ENCODE data around the gene LRRC47.

LRRC47 gene

DNA sequence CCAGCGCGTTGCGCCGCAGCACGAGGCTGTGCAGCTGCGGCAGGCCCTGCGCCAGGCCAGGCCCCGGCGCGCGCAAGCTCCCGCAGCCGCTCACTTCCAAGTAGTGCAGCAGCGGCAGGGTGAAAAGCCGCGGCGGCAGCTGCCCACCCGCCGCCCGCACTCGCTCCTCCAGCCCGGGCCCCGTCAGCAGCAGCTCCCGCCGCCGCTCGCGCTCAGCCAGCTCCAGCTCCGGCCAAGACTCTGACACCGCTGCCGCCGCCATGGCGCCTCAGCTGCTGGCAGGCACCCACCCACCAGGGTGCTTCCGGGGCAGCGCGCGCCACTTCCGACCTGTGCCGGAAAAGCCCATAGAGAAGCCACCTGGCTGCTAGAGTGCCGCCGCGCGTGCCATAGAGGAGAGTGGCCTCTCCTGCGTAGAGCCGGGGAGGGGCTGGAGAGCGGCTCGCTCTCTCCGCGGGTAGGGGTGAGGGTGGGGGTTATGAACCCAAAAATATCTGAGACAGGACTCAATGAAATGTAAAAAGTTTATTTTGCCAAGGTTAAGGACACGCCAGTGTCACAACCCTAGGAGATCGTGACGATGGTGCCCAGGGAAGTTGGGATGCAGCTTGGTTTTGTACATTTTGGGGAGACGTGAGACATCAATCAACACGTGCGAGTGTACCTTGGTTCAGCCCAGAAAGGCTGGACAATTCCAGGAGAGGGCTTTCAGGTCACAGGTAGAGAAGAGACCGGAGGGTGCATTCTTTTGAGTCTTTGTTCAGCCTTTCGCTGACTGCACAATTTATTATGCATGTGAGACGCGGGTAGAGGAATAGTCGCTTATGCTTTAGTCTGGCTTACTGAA, at the start of gene LRRC47:
LRRC47 (minus strand) TSS at position 284 of the 847 bp plus-strand sequence; CDS start at position 262, 22 bp downstream.
- peak; percentile 95 for DNase-seq (ENCODE audit: low spot score)

DNA sequence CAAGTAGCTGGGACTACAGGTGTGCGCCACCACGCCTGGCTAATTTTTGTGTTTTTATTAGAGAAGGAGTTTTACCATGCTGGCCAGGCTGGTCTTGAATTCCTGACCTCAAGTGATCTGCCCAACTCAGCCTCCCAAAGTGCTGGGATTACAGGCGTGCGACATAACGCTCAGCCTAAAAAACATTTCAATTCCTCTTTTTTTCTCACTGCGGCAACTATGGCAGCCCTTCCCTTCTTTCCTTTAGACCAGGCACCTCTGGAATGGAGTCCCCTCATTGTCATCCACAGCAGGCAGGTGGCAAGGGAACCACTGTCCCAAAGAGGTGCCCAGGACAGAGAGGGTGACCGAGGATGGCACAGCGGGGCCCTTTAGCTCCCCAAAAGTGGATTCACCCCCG, 46.6 kb upstream of the LRRC47 start:
- DNase-seq (ENCODE audit: low spot score) = no peak

DNA sequence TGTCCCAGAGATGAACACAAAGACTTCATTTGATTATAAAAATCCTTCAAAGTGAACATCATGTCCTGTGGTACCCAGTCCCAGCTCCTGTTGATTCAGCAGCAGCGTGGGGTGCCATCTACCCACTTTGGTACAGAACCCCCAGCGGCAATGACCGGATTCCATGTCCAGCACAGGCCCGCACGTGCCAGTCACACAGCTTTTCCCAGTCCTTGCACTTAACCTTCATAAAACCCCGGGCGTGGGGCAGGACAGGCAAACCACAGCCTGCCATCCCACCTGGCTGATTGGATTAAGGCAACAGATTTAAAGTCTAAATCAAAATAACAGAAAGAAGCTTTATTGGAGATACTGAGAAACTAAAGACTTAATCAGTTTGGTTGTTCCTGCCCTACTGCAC, 45.2 kb upstream of the LRRC47 start:
- no peak for DNase-seq (ENCODE audit: low spot score)

- DNase-seq (ENCODE audit: low spot score) = no peak
Measured at GRCh38 chr1:3838788-3839187, 42.5 kb upstream of the LRRC47 start.

GRCh38 chr1:3837685-3838084, 41.4 kb upstream of the LRRC47 start:
- DNase-seq (ENCODE audit: low spot score) = no peak

DNA sequence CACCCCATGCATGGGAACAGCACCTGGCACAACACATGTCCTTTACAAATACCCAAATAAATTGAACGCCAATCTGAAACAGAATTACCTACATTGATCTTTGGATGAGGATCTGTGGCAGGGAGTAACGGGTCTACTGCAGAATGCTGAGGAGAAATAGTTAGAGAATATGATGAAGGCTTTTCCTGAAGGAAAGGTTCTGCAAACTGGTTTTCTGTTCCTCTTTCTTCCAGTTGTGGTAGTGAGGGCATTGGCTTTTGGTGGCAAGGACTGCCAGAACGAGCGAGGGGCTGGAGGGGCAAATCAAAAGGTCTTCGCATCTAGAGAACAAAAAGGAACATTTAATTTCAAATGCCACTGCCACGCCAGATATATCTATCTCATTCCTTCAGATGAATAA, 40.9 kb upstream of the LRRC47 start:
- no peak for DNase-seq (ENCODE audit: low spot score)

DNA sequence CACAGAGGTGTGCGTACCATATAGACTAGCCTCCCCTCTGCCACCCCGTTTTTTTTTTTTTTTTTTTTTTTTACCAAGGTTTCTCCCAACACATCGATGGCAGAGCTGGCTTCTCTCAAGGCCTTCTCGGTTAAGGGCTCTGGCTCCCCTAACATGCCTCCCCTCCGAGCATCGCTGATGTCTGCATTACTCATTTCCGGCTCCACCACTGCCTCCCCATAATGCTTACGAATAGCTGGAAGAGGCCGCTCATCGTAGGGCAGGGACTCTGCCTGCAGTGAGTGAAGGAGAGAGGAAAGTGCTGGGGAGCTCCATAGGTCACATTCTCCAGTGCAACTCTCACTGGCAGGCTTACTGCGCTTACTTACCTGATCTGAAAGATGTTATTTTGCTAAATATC, 40.1 kb upstream of the LRRC47 start:
- DNase-seq (ENCODE audit: low spot score) = no peak

GRCh38 chr1:3834701-3835100, 38.4 kb upstream of the LRRC47 start:
- no peak for DNase-seq (ENCODE audit: low spot score)

GRCh38 chr1:3831689-3832088, 35.4 kb upstream of the LRRC47 start:
- DNase-seq (ENCODE audit: low spot score) = no peak

DNA sequence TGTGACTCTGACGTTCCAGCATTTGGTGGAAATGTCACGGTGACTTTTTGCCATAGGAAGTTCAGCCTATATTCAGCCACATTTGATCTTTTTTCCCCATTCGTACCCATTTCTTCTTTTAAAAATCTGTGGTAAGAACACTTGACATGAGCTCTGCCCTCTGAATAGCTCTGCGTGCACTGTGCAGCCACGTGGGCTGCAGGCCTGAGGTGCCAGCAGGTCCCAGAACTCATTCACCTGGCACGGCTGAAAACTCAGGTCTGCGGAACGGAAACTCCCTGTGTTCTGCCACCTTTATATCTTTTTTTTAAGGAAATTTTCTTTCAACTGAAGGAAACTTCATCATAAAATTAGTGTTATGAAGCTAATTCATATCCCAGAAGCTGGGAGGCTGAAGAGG, 32.1 kb upstream of the LRRC47 start:
- no peak for DNase-seq (ENCODE audit: low spot score)

DNA sequence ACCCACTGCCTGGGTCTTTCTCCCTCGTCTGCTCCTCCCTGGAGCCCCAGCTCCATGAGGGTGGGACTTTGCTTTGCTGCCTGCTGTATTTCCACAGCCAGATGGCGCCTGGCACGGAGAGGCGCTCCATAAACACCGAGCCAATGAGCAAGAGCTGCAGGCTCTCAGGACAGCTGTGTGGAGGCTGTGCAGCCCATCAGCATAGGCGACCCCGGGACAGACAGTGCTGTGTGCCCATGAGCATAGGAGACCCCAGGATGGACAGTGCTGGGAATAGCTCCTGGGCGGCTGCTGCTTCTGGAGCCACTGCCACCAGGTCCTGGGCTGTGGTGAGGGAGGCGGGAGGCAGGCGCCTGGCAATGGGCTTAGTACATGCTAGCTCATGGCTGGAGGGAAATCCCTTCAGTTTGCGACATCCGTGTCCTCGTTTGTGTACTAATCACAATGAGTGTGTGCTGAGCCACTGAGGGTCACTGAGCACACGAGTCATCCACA, 31.6 kb upstream of the LRRC47 start:
- peak; percentile 63 for DNase-seq (ENCODE audit: low spot score)

DNA sequence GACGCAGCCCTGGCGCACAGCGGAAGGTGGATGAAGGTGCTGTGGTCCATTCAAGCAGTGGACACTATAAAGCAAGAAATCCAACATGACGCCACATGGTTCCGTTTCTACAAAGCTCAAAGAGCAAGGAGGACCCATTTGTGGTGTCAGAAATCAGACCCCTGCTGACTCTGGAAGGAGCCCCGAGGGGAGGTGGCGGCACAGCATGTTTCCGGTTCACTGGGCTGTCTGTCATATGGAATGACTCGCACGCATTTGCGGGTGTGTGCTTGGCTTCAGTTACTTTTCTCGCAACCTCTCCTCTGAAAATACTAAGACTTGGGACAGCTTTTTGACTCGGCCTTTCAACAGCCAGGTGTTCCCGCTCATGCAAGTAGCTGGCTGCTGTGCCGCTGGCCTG, 29.1 kb upstream of the LRRC47 start:
- DNase-seq (ENCODE audit: low spot score) = no peak

GRCh38 chr1:3824650-3825049, 28.4 kb upstream of the LRRC47 start:
- no peak for DNase-seq (ENCODE audit: low spot score)

- DNase-seq (ENCODE audit: low spot score) = no peak
Measured at GRCh38 chr1:3822421-3822820, 26.1 kb upstream of the LRRC47 start.

DNA sequence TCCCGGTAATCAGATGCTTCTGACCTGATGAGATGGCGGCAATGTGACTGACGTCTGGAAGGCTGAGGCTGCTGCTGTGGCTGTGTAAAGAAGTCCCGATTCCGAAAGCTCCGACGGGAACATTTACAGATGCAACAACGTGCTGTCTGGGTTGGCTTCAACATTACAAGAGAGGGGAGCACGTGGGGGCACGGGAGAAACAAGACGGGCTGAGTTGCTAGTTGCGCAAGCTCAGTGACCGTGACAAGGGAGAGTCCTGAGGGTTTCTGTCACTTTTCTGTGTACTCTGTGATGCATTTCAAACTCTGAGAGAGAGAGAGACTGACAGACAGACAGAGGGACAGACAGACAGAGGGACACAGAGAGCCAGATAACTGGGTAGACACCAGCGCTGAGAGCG, 25.6 kb upstream of the LRRC47 start:
- peak; percentile 51 for DNase-seq (ENCODE audit: low spot score)

DNA sequence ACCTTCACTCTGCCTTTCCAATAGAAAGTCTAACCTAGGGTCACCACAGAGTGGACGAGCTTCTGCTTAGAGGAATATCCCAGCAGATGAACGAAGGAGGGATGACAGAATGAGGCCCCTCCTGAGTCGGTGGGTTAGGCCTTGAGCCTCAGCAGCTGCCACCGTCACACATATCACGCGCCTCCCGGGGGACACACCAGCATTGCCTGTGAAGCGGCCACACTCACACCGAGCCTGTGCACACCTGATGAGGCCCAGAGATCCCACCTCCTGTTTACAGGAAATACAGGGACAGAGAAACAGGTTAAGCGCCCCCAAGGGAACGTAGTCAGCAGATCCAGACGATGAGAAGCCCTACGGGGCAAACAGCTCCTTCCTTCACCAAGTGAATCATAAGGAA, 25.1 kb upstream of the LRRC47 start:
- peak; percentile 55 for DNase-seq (ENCODE audit: low spot score)

- peak; percentile 64 for DNase-seq (ENCODE audit: low spot score)
Measured at GRCh38 chr1:3821004-3821403, 24.7 kb upstream of the LRRC47 start.

DNA sequence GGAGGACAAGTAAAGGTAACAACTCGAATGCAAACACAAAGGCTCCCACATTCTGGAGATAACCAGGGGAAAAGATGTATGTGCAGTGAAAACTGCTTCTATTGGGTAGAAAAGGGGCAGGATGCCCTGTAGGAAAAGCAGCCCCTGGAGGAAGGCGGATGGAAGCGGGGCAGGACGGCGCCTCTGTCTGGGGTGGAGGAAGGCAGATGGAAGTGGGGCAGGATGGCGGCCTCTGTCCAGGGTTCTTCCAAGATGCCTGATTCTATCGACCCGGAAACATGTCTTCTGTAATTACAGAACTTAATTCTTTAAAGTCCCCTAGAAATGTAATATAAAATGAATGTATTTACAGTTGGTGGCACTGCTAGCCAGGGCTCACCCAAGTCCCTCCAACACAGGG, 24.0 kb upstream of the LRRC47 start:
- DNase-seq (ENCODE audit: low spot score) = peak; percentile 53

GRCh38 chr1:3819771-3820200, 23.5 kb upstream of the LRRC47 start:
- DNase-seq (ENCODE audit: low spot score) = no peak

GRCh38 chr1:3817821-3818597, 21.7 kb upstream of the LRRC47 start:
- DNase-seq (ENCODE audit: low spot score) = no peak

- no peak for DNase-seq (ENCODE audit: low spot score)
Measured at GRCh38 chr1:3817138-3817740, 20.9 kb upstream of the LRRC47 start.

- DNase-seq (ENCODE audit: low spot score) = no peak
Measured at GRCh38 chr1:3816331-3817137, 20.2 kb upstream of the LRRC47 start.
